Stomach (tissue), 4 donors: ENCODE measurements around the gene TMEM151B.

Experiments used
- CTCF ChIP-seq, 7 experiments: fragments of 450-650 bp in 4 of 7; fragments of 200-600 bp in 3 of 7; sonication (generic) in 3 of 7; IDR thresholded peaks; one replicate each; pipeline ENCODE4 v1.5.1; 2016 to 2019; ENCODE audit warnings: antibody characterized with exemption in 7 of 7, control low read depth in 2 of 7, mild to moderate bottlenecking in 1 of 7
- EP300 ChIP-seq: sonication (generic); formaldehyde crosslinking; IDR thresholded peaks from one replicate; pipeline ENCODE4 v1.6.1; 2017; ENCODE audit warnings: antibody characterized with exemption
- POLR2A ChIP-seq, 4 donors: fragments of 450-650 bp; IDR thresholded peaks; one replicate each; pipeline ENCODE4 v1.6.1; 2016; ENCODE audit warnings: antibody characterized with exemption in 4 of 4, control low read depth in 2 of 4, mild to moderate bottlenecking in 1 of 4, moderate library complexity in 1 of 4

GRCh38 chr6:44341095-44341890 lies 71.0 kb downstream of the TMEM151B start:
- TF ChIP-seq CTCF (IDR thresholded peaks at IDR 0.05), result no peak
- no peak for TF ChIP-seq POLR2A (IDR thresholded peaks at IDR 0.05)
- no peak for TF ChIP-seq EP300
